ENCODE results near the gene NEDD4L.

NEDD4L gene

DNA sequence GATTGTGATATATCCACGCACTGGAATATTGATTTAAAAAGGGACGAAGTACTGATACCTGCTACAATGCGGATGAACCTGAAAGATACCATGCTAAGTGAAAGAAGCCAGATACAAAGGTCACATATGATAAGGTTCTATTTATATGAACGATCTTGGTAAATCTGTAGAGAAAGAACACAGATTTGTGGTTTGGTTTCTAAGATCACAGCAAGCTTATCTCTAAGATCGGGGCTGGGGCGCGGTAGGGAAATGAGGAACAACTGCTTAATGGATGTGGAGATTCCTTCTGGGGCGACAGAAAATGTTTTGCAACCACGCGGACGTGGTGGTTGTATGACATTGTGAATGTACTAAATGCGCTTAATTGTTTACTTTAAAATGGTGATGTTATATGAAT lies 60.1 kb downstream of the NEDD4L start:
- peaks cover 47% of the 10 kb centered on the region for H3K4me1 ChIP-seq (ENCODE audit: control insufficient read depth, insufficient read depth, low read length)
- no peak overlapping the region for H3K9ac ChIP-seq (ENCODE audit: low read length)
- H3K27me3 ChIP-seq (ENCODE audit: control insufficient read depth, insufficient read depth, low read length), result no peaks in the 10 kb centered on the region
- no peaks in the 10 kb centered on the region for H3K36me3 ChIP-seq (ENCODE audit: control insufficient read depth, insufficient read depth, low read length)
- H3K9me3 ChIP-seq (ENCODE audit: control insufficient read depth, insufficient read depth, low read depth, low read length), result no peaks in the 10 kb centered on the region
- H3K4me3 ChIP-seq (ENCODE audit: low read depth, low read length), result no peak overlapping the region
- no peak overlapping the region for H3K27ac ChIP-seq (ENCODE audit: low read depth, low read length)

DNA sequence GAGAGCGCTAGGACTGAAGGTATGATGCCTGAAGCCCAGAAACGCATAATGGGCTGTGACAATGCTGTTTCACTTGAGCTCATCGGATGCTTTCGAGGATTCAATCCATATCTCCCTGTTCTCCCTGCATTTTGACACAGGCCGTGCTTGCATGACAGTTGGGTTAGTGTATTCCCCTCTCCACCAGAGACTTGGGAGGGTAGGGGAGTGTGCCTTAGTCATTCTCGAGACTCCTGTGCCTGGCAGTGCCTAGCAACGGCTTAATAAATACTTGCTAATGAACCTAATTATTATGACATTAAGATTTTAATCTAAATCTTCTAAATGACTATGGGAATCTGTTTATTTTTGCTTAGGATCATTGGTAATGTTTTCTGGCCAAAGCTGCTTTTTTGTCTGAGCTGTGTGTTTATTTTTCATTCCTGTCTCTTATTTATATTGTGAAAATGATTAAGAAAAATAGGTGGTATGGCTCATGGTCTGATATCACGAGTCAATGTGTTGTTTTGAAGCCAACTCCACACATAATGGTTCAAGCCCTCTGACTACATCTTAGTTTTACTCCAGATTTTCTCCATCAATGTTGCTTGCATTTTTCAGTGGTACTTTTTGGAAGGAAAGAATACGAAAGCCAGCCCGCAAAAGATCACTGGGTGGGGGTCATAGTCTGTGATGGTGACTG lies 61.3 kb downstream of the NEDD4L start:
- Histone ChIP-seq H3K36me3 (ENCODE audit: control insufficient read depth, insufficient read depth, low read length) (no peaks in the 10 kb centered on the region), H3K9ac (ENCODE audit: low read length) (no peak overlapping the region), H3K4me1 (ENCODE audit: control insufficient read depth, insufficient read depth, low read length) (peaks cover 37% of the 10 kb centered on the region), H3K9me3 (ENCODE audit: control insufficient read depth, insufficient read depth, low read depth, low read length) (no peaks in the 10 kb centered on the region), H3K4me3 (ENCODE audit: low read depth, low read length) (no peak overlapping the region), H3K27me3 (ENCODE audit: control insufficient read depth, insufficient read depth, low read length) (no peaks in the 10 kb centered on the region), H3K27ac (ENCODE audit: low read depth, low read length) (no peak overlapping the region)

DNA sequence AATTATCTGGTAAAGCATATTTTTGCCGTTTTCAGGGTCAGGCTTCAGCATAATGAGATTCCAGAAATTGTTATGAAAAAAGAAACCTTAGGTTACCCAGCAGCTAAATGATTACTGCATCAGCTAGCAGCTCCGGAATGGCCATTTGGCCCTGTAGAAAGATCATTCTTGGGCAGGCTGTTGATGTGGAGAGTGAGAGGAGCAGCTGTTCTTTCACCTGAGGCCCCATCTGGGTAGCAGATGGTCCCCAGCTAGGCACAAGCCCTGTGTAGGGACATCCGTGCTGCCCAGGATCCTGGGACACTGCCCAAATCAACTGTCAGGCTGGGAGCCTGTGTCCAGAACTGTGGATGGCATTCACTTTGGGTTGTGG lies 61.8 kb downstream of the NEDD4L start:
- Histone ChIP-seq H3K4me3 (ENCODE audit: low read depth, low read length) (no peak overlapping the region), H3K36me3 (ENCODE audit: control insufficient read depth, insufficient read depth, low read length) (no peaks in the 10 kb centered on the region), H3K9ac (ENCODE audit: low read length) (no peak overlapping the region), H3K27me3 (ENCODE audit: control insufficient read depth, insufficient read depth, low read length) (no peaks in the 10 kb centered on the region), H3K27ac (ENCODE audit: low read depth, low read length) (no peak overlapping the region), H3K4me1 (ENCODE audit: control insufficient read depth, insufficient read depth, low read length) (peaks cover 37% of the 10 kb centered on the region), H3K9me3 (ENCODE audit: control insufficient read depth, insufficient read depth, low read depth, low read length) (no peaks in the 10 kb centered on the region)

- Histone ChIP-seq H3K9ac (ENCODE audit: low read length) (no peak overlapping the region), H3K4me1 (ENCODE audit: control insufficient read depth, insufficient read depth, low read length) (peaks cover 31% of the 10 kb centered on the region), H3K36me3 (ENCODE audit: control insufficient read depth, insufficient read depth, low read length) (no peaks in the 10 kb centered on the region), H3K27me3 (ENCODE audit: control insufficient read depth, insufficient read depth, low read length) (no peaks in the 10 kb centered on the region), H3K27ac (ENCODE audit: low read depth, low read length) (no peak overlapping the region), H3K9me3 (ENCODE audit: control insufficient read depth, insufficient read depth, low read depth, low read length) (no peaks in the 10 kb centered on the region), H3K4me3 (ENCODE audit: low read depth, low read length) (no peak overlapping the region)
These were observed 62.5 kb downstream of the NEDD4L start for GRCh38 chr18:58106289-58107070.

DNA sequence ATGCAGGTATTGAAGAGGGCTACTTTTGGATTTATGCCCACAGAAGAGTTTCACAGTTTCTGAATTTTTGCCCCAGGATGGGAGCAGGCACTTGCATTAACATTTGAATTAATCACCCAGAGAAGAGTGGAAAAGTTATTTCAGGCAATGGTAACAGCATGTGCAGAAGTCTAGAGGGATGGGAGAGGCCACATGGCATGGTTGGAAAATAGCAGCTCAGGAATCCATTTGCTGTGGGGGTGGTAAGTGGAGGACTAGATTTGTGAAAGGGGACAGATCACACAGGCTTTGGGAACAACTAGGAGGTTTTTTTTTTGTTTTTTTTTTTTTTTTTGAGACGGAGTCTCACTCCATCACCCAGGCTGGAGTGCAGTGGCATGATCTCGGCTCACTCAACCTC lies 65.2 kb downstream of the NEDD4L start:
- H3K27me3 ChIP-seq (ENCODE audit: control insufficient read depth, insufficient read depth, low read length), result no peaks in the 10 kb centered on the region
- no peak overlapping the region for H3K9ac ChIP-seq (ENCODE audit: low read length)
- no peak overlapping the region for H3K4me3 ChIP-seq (ENCODE audit: low read depth, low read length)
- H3K9me3 ChIP-seq (ENCODE audit: control insufficient read depth, insufficient read depth, low read depth, low read length), result no peaks in the 10 kb centered on the region
- peaks cover 28% of the 10 kb centered on the region for H3K4me1 ChIP-seq (ENCODE audit: control insufficient read depth, insufficient read depth, low read length)
- no peaks in the 10 kb centered on the region for H3K36me3 ChIP-seq (ENCODE audit: control insufficient read depth, insufficient read depth, low read length)
- no peak overlapping the region for H3K27ac ChIP-seq (ENCODE audit: low read depth, low read length)

- Histone ChIP-seq H3K9me3 (ENCODE audit: control insufficient read depth, insufficient read depth, low read depth, low read length) (no peaks in the 10 kb centered on the region), H3K4me3 (ENCODE audit: low read depth, low read length) (no peak overlapping the region), H3K27ac (ENCODE audit: low read depth, low read length) (no peak overlapping the region), H3K9ac (ENCODE audit: low read length) (no peak overlapping the region), H3K27me3 (ENCODE audit: control insufficient read depth, insufficient read depth, low read length) (no peaks in the 10 kb centered on the region), H3K4me1 (ENCODE audit: control insufficient read depth, insufficient read depth, low read length) (peaks cover 22% of the 10 kb centered on the region), H3K36me3 (ENCODE audit: control insufficient read depth, insufficient read depth, low read length) (no peaks in the 10 kb centered on the region)
These were observed 66.4 kb downstream of the NEDD4L start for GRCh38 chr18:58110398-58110797.

DNA sequence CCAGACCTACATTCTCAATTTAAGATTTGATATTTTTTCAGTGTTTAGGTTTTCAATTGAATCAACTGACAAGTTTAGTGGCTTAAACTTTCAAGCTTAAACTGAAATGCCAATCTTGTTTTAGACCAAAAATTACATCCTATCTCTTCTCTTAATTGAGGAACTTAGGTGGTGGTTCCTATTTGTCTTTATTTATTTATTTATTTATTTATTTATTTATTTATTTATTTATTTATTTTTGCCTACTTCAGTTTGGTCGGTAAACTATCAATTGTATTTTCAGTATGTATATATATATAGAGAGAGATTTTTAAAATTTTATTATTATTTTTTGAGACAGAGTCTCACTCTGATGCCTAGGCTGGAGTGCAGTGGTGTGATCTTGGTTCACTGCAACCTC lies 68.1 kb downstream of the NEDD4L start:
- H3K27me3 ChIP-seq (ENCODE audit: control insufficient read depth, insufficient read depth, low read length), result no peaks in the 10 kb centered on the region
- no peak overlapping the region for H3K4me3 ChIP-seq (ENCODE audit: low read depth, low read length)
- peaks cover 25% of the 10 kb centered on the region for H3K4me1 ChIP-seq (ENCODE audit: control insufficient read depth, insufficient read depth, low read length)
- H3K9me3 ChIP-seq (ENCODE audit: control insufficient read depth, insufficient read depth, low read depth, low read length), result no peaks in the 10 kb centered on the region
- H3K27ac ChIP-seq (ENCODE audit: low read depth, low read length), result no peak overlapping the region
- H3K9ac ChIP-seq (ENCODE audit: low read length), result no peak overlapping the region
- H3K36me3 ChIP-seq (ENCODE audit: control insufficient read depth, insufficient read depth, low read length), result no peaks in the 10 kb centered on the region

GRCh38 chr18:58113337-58113736 lies 69.3 kb downstream of the NEDD4L start:
- H3K4me3 ChIP-seq (ENCODE audit: low read depth, low read length), result no peak overlapping the region
- H3K36me3 ChIP-seq (ENCODE audit: control insufficient read depth, insufficient read depth, low read length), result no peaks in the 10 kb centered on the region
- H3K27me3 ChIP-seq (ENCODE audit: control insufficient read depth, insufficient read depth, low read length), result no peaks in the 10 kb centered on the region
- no peaks in the 10 kb centered on the region for H3K9me3 ChIP-seq (ENCODE audit: control insufficient read depth, insufficient read depth, low read depth, low read length)
- peaks cover 30% of the 10 kb centered on the region for H3K4me1 ChIP-seq (ENCODE audit: control insufficient read depth, insufficient read depth, low read length)
- H3K27ac ChIP-seq (ENCODE audit: low read depth, low read length), result no peak overlapping the region
- no peak overlapping the region for H3K9ac ChIP-seq (ENCODE audit: low read length)

DNA sequence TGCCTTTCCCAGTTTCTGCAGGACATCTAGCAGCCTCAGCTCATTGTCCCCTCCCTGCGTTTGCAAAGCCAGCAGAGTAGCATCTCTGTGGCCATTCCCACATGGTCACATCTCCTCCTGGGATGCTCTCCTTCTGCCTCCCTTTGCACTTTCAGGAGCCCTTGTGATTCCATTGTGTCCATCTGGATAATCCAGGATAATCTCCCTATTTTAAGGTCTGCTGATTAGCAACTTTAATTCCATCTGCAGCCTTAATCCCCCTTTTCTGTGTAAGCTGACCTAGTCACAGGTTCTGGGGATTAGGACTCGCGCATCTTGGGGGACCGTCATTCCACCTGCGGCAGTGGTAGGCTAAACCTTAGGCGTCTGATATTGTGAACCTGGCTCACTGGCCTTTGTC lies 70.7 kb downstream of the NEDD4L start:
- Histone ChIP-seq H3K27me3 (ENCODE audit: control insufficient read depth, insufficient read depth, low read length) (no peaks in the 10 kb centered on the region), H3K4me1 (ENCODE audit: control insufficient read depth, insufficient read depth, low read length) (peaks cover 30% of the 10 kb centered on the region), H3K9me3 (ENCODE audit: control insufficient read depth, insufficient read depth, low read depth, low read length) (no peaks in the 10 kb centered on the region), H3K36me3 (ENCODE audit: control insufficient read depth, insufficient read depth, low read length) (no peaks in the 10 kb centered on the region), H3K4me3 (ENCODE audit: low read depth, low read length) (no peak overlapping the region), H3K9ac (ENCODE audit: low read length) (no peak overlapping the region), H3K27ac (ENCODE audit: low read depth, low read length) (no peak overlapping the region)

DNA sequence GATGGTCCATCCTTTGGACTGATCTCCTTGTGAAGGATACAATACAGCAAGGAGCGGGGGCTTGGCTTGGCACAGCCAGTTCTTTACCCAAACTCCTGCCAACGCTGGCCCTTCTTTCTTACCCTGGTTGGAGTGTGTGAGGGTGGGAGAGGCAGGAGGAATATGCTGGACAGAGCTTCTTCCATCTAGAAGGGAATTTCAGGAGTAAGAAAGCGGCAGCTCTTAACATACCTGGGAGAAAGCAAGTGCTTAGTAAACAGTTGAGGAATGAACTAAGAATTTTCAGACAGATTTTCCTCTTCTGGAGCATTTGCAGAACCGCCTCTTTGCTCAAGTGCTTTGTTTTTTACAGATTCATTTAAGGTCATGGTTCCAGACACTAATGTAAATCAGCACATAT lies 72.8 kb downstream of the NEDD4L start:
- no peaks in the 10 kb centered on the region for H3K9me3 ChIP-seq (ENCODE audit: control insufficient read depth, insufficient read depth, low read depth, low read length)
- no peaks in the 10 kb centered on the region for H3K27me3 ChIP-seq (ENCODE audit: control insufficient read depth, insufficient read depth, low read length)
- H3K4me3 ChIP-seq (ENCODE audit: low read depth, low read length), result no peak overlapping the region
- H3K36me3 ChIP-seq (ENCODE audit: control insufficient read depth, insufficient read depth, low read length), result no peaks in the 10 kb centered on the region
- H3K9ac ChIP-seq (ENCODE audit: low read length), result no peak overlapping the region
- H3K27ac ChIP-seq (ENCODE audit: low read depth, low read length), result no peak overlapping the region
- peaks cover 30% of the 10 kb centered on the region for H3K4me1 ChIP-seq (ENCODE audit: control insufficient read depth, insufficient read depth, low read length)

DNA sequence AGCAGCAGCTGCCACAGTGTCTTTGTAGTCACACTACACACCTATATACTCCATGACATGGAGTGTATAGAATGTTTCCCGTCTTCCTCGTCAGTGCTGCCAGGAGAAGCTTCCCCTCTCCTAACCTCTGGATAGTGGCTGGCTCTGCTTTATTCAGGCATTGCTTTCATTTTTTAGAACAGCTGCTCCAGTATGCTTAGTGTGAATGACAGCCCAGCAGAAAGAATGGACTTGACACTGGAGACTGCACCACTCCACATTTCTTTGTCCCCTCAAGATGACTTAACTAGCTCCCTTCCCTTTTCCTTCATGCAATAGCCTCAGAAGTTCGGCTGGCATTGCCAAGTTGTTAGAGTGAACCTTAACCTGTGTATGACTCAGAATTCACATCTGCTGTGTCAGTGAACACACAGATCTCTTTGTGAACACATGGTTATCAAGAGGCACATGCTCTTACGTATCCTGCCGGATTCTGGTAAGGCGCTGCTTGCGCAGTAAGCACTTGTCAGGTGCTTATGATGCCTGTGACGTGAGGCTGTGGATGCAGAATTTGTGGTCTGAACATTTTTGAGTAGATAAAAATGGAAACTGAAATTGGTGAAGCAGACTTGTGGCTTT lies 73.9 kb downstream of the NEDD4L start:
- Histone ChIP-seq H3K9ac (ENCODE audit: low read length) (no peak overlapping the region), H3K4me1 (ENCODE audit: control insufficient read depth, insufficient read depth, low read length) (peaks cover 28% of the 10 kb centered on the region), H3K27ac (ENCODE audit: low read depth, low read length) (no peak overlapping the region), H3K27me3 (ENCODE audit: control insufficient read depth, insufficient read depth, low read length) (no peaks in the 10 kb centered on the region), H3K4me3 (ENCODE audit: low read depth, low read length) (no peak overlapping the region), H3K9me3 (ENCODE audit: control insufficient read depth, insufficient read depth, low read depth, low read length) (no peaks in the 10 kb centered on the region), H3K36me3 (ENCODE audit: control insufficient read depth, insufficient read depth, low read length) (no peaks in the 10 kb centered on the region)

All from HUES6 (cell line).